Measurements from ENCODE around the gene LRRK1. TPM values are rescaled to one million over a fixed set of nuclear protein-coding genes. Genes with fewer than 3 reads are reported as not detected.

Gene LRRK1
- total and polyA plus RNA-seq, 12 donors: 1.5 to 8.1 (median 2.0) TPM

DNA sequence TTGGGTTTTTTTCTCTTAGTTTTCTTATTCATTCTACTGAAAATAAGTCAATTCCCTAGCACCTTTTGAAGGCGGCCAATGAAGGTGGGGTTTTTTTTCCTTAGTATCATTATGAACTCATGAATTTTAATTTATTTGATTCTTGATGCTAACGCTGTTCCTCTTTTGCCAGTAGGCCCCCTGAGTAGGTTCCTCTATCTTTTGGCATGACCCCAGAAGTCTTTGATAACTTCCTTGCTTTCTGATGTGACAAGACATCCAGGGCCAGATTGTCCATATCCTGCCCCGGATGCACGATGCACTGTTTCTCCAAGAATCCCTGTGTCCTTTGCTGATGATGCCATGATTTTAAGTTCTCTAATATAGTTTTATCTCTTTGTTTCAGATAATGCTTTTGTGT, 20.6 kb downstream of the LRRK1 start:
- WGBS, 2 donors: 72 to 85% methylated on average over 4 of the region's 4 CpGs
- H3K36me3 ChIP-seq: no peaks in the 10 kb centered on the region
- H3K4me3 ChIP-seq: no peak overlapping the region
- peaks cover 0 to 40% (median 6%) of the 10 kb centered on the region in 9 donors for H3K4me1 ChIP-seq
- TF ChIP-seq, protein P1, sequence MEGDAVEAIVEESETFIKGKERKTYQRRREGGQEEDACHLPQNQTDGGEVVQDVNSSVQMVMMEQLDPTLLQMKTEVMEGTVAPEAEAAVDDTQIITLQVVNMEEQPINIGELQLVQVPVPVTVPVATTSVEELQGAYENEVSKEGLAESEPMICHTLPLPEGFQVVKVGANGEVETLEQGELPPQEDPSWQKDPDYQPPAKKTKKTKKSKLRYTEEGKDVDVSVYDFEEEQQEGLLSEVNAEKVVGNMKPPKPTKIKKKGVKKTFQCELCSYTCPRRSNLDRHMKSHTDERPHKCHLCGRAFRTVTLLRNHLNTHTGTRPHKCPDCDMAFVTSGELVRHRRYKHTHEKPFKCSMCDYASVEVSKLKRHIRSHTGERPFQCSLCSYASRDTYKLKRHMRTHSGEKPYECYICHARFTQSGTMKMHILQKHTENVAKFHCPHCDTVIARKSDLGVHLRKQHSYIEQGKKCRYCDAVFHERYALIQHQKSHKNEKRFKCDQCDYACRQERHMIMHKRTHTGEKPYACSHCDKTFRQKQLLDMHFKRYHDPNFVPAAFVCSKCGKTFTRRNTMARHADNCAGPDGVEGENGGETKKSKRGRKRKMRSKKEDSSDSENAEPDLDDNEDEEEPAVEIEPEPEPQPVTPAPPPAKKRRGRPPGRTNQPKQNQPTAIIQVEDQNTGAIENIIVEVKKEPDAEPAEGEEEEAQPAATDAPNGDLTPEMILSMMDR (IDR thresholded peaks at IDR 0.05): no peak
- no peaks in the 10 kb centered on the region for H3K27me3 ChIP-seq
- no peak for DNase-seq
- intact Hi-C loops (cut with DNase I): no loop called here
- no peak for ATAC-seq
- H3K9me3 ChIP-seq: peaks cover 0 to 19% (median 0%) of the 10 kb centered on the region in 11 donors
- no peak overlapping the region for H3K27ac ChIP-seq

DNA sequence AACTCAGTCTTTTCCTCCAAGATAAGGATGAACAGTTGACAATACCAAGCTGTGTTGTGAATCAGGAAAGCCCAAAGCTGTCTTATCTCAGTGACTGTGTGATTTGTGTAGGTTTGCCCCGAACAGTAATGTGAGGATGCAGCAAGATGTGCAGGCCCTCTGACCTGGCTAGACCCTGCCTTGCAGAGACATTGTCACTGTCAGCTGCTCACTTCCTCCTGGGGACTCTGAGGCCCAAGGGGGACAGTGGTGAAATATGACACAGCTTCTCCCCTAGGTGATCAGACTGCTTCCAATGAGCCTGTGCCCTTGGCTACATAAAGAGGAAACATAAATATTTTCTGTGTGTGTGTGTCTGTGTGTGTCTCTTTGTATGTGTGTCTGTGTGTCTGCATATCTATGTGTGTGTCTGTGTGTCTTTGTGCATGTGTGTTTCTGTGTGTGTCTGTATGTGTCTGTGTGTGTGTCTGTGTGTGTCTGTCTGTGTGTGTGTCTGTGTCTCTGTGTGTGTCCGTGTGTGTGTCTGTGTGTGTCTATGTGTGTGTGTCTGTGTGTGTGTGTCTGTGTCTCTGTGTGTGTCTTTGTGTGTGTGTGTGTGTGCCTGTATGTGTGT, 21.7 kb downstream of the LRRK1 start:
- Histone ChIP-seq H3K27me3 (no peaks in the 10 kb centered on the region), H3K9me3 (peaks cover 0 to 19% (median 0%) of the 10 kb centered on the region in 11 donors), H3K36me3 (no peaks in the 10 kb centered on the region), H3K4me1 (peaks cover 0 to 42% (median 6%) of the 10 kb centered on the region in 9 donors), H3K27ac (no peak overlapping the region), H3K4me3 (no peak overlapping the region)
- ATAC-seq (peak in 1 of 8 donors; percentile 55), DNase-seq (no peak)
- TF ChIP-seq, protein P1 (IDR thresholded peaks at IDR 0.05): no peak
- intact Hi-C loops (cut with DNase I): no loop called here
- 74 to 83% methylated on average over 2 of the region's 2 CpGs for WGBS, 2 donors

DNA sequence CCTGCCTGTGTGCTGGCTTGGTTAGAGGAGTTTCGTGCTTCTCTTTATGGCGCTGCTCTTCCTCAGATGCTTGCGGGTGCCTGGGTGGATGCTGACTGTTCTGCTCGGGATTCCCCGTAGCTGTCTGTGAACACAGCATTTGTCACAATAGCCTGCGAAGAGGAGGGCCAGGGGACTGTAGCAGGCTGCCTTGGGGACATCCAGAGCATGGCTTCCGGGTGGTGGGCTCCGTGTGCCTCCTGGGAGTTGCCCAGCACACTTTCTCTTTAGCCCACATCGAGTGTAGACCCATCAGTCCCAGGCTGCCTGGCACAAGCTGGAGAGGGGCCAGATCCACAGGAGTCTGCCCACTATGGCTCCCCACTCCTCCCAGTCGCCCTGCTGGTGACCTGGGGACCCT, 22.4 kb downstream of the LRRK1 start:
- no peaks in the 10 kb centered on the region for H3K27me3 ChIP-seq
- intact Hi-C loops (cut with DNase I): no loop called here
- H3K4me1 ChIP-seq: peaks cover 0 to 42% (median 6%) of the 10 kb centered on the region in 9 donors
- WGBS, 2 donors: 74 to 84% methylated on average over 10 of the region's 10 CpGs
- no peaks in the 10 kb centered on the region for H3K36me3 ChIP-seq
- TF ChIP-seq, protein P1 (IDR thresholded peaks at IDR 0.05): no peak
- no peak overlapping the region for H3K27ac ChIP-seq
- no peak overlapping the region for H3K4me3 ChIP-seq
- DNase-seq: no peak
- H3K9me3 ChIP-seq: peaks cover 0 to 14% (median 0%) of the 10 kb centered on the region in 11 donors
- ATAC-seq: no peak

DNA sequence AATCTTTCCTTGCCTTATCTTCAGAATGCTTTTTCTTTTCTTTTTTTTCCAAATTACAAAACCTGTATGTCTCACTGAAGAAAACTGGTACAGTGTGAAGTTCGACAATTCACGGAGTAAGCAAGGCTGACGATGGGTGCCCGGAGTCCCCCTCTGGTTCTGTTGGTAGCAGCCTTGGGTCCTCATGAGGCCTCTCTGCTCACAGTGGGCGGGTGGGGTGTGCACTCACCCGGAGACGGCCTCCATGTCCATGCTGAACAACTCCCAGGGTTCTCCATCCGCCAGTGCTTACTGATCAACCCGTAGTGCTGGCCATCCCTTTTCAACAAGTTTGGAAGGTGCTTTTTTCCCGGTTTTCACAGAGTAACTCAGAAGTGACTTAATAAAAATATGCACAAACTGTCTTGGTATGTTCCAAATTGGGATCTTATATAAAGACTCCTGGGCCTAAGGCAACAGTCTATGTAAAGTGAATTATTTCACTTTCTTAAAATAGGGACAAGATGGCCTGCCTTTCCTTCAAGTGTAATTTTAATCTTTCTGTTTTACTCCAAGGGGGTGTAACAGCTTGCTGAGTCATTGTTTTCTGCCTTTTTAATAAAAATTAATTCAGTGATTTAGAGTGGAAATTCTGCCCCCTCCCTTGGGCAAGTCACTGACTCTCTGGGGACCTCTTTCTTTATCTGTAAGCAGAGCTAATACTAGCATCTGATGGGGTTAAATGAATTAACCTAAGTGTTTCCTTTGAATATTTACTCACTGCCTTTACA, 23.7 kb downstream of the LRRK1 start:
- peak overlapping the region in 2 of 10 donors; percentile 12 to 29 for H3K27ac ChIP-seq
- intact Hi-C loops (cut with DNase I): no loop called here
- 85 to 92% methylated on average over 10 of the region's 10 CpGs for WGBS, 2 donors
- peaks cover 0 to 8% (median 0%) of the 10 kb centered on the region in 11 donors for H3K9me3 ChIP-seq
- DNase-seq: no peak
- H3K4me1 ChIP-seq: peaks cover 0 to 42% (median 6%) of the 10 kb centered on the region in 9 donors
- ATAC-seq: no peak
- no peaks in the 10 kb centered on the region for H3K36me3 ChIP-seq
- no peak overlapping the region for H3K4me3 ChIP-seq
- TF ChIP-seq, protein P1 (IDR thresholded peaks at IDR 0.05): no peak
- peaks cover 0 to under 1% (median 0%) of the 10 kb centered on the region in 7 donors for H3K27me3 ChIP-seq

Measured in heart right ventricle (tissue), 16 donors.